ENCODE results near the gene ESR1. TPM values are rescaled to one million over a fixed set of nuclear protein-coding genes. Genes with fewer than 3 reads are reported as not detected.

Gene ESR1
- total RNA-seq, 1 experiment from 2014 or later: not detected

DNA sequence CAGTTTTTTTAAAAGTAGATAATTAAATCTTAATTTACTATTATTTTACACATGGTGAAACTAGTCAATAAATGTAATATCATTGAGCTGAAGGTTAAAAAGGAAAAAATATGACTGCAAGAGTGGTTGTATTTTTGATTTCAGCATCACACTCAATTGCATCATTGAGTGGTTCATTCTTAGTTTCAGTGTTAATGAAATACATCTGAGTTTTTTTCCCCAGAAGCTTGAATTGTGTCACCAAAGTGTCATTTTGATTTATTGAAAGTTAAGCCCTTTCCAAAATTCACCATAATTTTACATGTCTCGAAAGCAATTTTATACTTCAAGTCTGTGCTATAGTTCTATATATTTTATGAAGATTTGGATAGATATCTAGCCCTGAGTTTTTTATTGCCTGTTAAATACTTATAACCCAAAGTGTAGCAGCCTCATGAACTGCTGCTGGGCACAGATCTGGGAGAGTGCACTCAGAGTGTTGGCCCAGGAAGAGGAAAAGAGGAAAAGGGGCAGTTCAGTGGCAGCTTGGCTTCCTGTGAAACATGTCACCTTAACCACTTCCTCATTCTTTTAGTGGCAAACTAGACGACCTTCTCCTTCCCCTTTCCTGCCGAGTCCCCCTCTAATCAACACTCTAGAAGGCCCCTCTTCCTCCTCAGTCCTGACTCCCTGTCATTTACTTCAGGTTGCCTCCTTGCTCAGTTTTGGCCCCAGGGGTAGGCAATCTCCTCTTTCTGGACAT lies 140.7 kb downstream of the ESR1 start:
- no peaks in the 10 kb centered on the region for H3K27me3 ChIP-seq (ENCODE audit: insufficient read depth, low read length)
- no peak overlapping the region for H2AK5ac ChIP-seq (ENCODE audit: insufficient read length, low read length)
- no peaks in the 10 kb centered on the region for H3K23me2 ChIP-seq (ENCODE audit: insufficient read length, low read depth, low read length, poor library complexity, severe bottlenecking)
- no peak overlapping the region for H2BK5ac ChIP-seq (ENCODE audit: insufficient read length, low read length)
- H3K9me3 Mint-ChIP-seq: peaks cover 0 to 4% of the 10 kb centered on the region in 2 experiments; a peak in 2 of 5 replicates
- no peak for DNase-seq
- no peak overlapping the region for H3K23ac ChIP-seq (ENCODE audit: insufficient read length, low read depth, low read length)
- no peak overlapping the region for H3K14ac ChIP-seq (ENCODE audit: insufficient read depth, low read length)
- H3K56ac ChIP-seq (ENCODE audit: insufficient read length, low read depth, low read length): no peak overlapping the region
- H3K4me1 Mint-ChIP-seq: no peaks in the 10 kb centered on the region
- no peak overlapping the region for H4K5ac ChIP-seq (ENCODE audit: insufficient read length, low read depth, low read length)
- no peak overlapping the region for H2BK20ac ChIP-seq (ENCODE audit: low read depth, low read length, poor library complexity, severe bottlenecking)
- H3K4ac ChIP-seq (ENCODE audit: low read depth, low read length): no peak overlapping the region
- no peak overlapping the region for H3K18ac ChIP-seq (ENCODE audit: insufficient read length, low read depth, low read length)
- H2BK120ac ChIP-seq (ENCODE audit: low read depth, low read length, poor library complexity, severe bottlenecking): no peak overlapping the region
- no peak overlapping the region for H3K4me2 ChIP-seq (ENCODE audit: insufficient read depth, insufficient read length, low read length)
- no peak overlapping the region for H2BK12ac ChIP-seq (ENCODE audit: insufficient read length, low read depth, low read length)
- TF ChIP-seq, protein P1, sequence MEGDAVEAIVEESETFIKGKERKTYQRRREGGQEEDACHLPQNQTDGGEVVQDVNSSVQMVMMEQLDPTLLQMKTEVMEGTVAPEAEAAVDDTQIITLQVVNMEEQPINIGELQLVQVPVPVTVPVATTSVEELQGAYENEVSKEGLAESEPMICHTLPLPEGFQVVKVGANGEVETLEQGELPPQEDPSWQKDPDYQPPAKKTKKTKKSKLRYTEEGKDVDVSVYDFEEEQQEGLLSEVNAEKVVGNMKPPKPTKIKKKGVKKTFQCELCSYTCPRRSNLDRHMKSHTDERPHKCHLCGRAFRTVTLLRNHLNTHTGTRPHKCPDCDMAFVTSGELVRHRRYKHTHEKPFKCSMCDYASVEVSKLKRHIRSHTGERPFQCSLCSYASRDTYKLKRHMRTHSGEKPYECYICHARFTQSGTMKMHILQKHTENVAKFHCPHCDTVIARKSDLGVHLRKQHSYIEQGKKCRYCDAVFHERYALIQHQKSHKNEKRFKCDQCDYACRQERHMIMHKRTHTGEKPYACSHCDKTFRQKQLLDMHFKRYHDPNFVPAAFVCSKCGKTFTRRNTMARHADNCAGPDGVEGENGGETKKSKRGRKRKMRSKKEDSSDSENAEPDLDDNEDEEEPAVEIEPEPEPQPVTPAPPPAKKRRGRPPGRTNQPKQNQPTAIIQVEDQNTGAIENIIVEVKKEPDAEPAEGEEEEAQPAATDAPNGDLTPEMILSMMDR (conservative IDR thresholded peaks at IDR 0.05): no peak
- no peaks in the 10 kb centered on the region for H3K27me3 Mint-ChIP-seq (ENCODE audit: low read depth)
- H2AFZ ChIP-seq (ENCODE audit: low read length): no peak overlapping the region
- peaks cover 0 to 4% (median 0%) of the 10 kb centered on the region in 3 experiments; a peak in 1 of 7 replicates for H3K36me3 Mint-ChIP-seq (ENCODE audit: insufficient read depth in 1 of 3, low read depth in 3 of 3)
- no peak overlapping the region for H4K91ac ChIP-seq (ENCODE audit: insufficient read length, low read depth, low read length)
- no peaks in the 10 kb centered on the region for H3K79me2 ChIP-seq (ENCODE audit: insufficient read depth, low read length)
- no peak overlapping the region for H4K8ac ChIP-seq (replicated peaks; ENCODE audit: insufficient read length, low read depth, low read length)
- H3K27ac Mint-ChIP-seq: no peak overlapping the region
- H3T11ph ChIP-seq (ENCODE audit: low read length): no peak overlapping the region
- no peak overlapping the region for H2BK15ac ChIP-seq (ENCODE audit: low read depth, low read length)
- no peak overlapping the region for H3K27ac ChIP-seq (ENCODE audit: insufficient read length, low read depth, low read length)
- no peak overlapping the region for H3K9ac ChIP-seq (ENCODE audit: extremely low read depth, insufficient read length, low read length)
- no CpG with 5 or more reads among the region's 3 CpGs for WGBS (ENCODE audit: extremely low coverage, insufficient read length, low lambda C conversion rate)
- H3K9me3 ChIP-seq (ENCODE audit: control insufficient read depth, low read depth, low read length): no peaks in the 10 kb centered on the region
- no peaks in the 10 kb centered on the region for H4K20me1 ChIP-seq (ENCODE audit: control insufficient read depth, insufficient read depth, insufficient read length)
- H3K4me1 ChIP-seq (ENCODE audit: insufficient read depth, low read length): no peaks in the 10 kb centered on the region
- H3K79me1 ChIP-seq (ENCODE audit: insufficient read depth, low read depth, low read length, poor library complexity, severe bottlenecking): no peaks in the 10 kb centered on the region
- H3K4me3 Mint-ChIP-seq: no peak overlapping the region
